B cell (primary cell): ENCODE data around the gene LAP3. TPM values are rescaled to one million over a fixed set of nuclear protein-coding genes. Genes with fewer than 3 reads are reported as not detected.

ENCODE experiments used
- ATAC-seq: fragments of 200-7000 bp; cut with Tn5 transposase; one replicate; pipeline ENCODE4 v1.10.0; 2021; ENCODE audit warnings: low read depth, mild to moderate bottlenecking, moderate number of reproducible peaks, moderate library complexity
- CTCF ChIA-PET: fragments of 350-600 bp; sonication (Branson Sonifier 250); formaldehyde crosslinking; loops from one replicate; lab custom pipeline; 2021; ENCODE audit warnings: antibody characterized with exemption, inconsistent platforms; lab: Charles Lee
- POLR2A ChIA-PET: fragments of 350-600 bp; sonication (Branson Sonifier 250); formaldehyde crosslinking; loops from one replicate; lab custom pipeline; 2021; ENCODE audit warnings: antibody characterized with exemption; lab: Charles Lee
- DNase-seq: peaks from one replicate; pipeline ENCODE4 v3.0.0; 2013
- H2AFZ ChIP-seq: 2 replicates; pipeline ENCODE4 v1.6.1; 2012; ENCODE audit warnings: mild to moderate bottlenecking, low read depth, low read length; ENCODE audit not compliant: insufficient read depth, poor library complexity, severe bottlenecking
- H3K27ac ChIP-seq, 2 donors: 1 replicate in 1 of 2; 2 replicates in 1 of 2; pipeline ENCODE4 v1.5.1; 2012 to 2013; ENCODE audit warnings: low read length in 2 of 2, mild to moderate bottlenecking in 2 of 2, moderate library complexity in 1 of 2
- H3K27me3 ChIP-seq, 4 experiments: fragments of 200-600 bp in 1 of 4; sonication (generic) in 1 of 4; replicated peaks in 1 of 4; 1 replicate in 2 of 4; 2 replicates in 2 of 4; pipeline versions ENCODE4 v1.6.1 to v1.7.0; 2013 to 2016; ENCODE audit warnings: low read length in 3 of 4, mild to moderate bottlenecking in 2 of 4, mixed read lengths in 1 of 4, moderate library complexity in 1 of 4; ENCODE audit not compliant: insufficient read depth in 4 of 4, control insufficient read depth in 3 of 4; ENCODE audit errors: control extremely low read depth in 1 of 4
- H3K36me3 ChIP-seq, 2 experiments: replicated peaks in 1 of 2; 1 replicate in 1 of 2; 2 replicates in 1 of 2; pipeline versions ENCODE4 v1.6.1 to v1.7.1; 2013; ENCODE audit warnings: low read length in 1 of 2; ENCODE audit not compliant: insufficient read depth in 2 of 2, control insufficient read depth in 1 of 2; ENCODE audit errors: control extremely low read depth in 1 of 2, extremely low read depth in 1 of 2
- H3K4me1 ChIP-seq, 2 donors: fragments of 200-600 bp in 1 of 2; sonication (generic) in 1 of 2; 1 replicate in 1 of 2; 2 replicates in 1 of 2; pipeline versions ENCODE4 v1.5.1 to v1.6.1; 2013 to 2017; ENCODE audit warnings: low read length in 2 of 2; ENCODE audit not compliant: control insufficient read depth in 2 of 2, insufficient read depth in 2 of 2
- H3K4me2 ChIP-seq: replicated peaks from 2 replicates; pipeline ENCODE3; 2012; ENCODE audit warnings: mild to moderate bottlenecking, low read depth, low read length; ENCODE audit not compliant: poor library complexity, severe bottlenecking
- H3K4me3 ChIP-seq, 5 experiments: fragments of 200-600 bp in 1 of 5; sonication (generic) in 1 of 5; 1 replicate in 3 of 5; 2 replicates in 2 of 5; pipeline versions ENCODE4 v1.5.1 to v1.7.0; 2011 to 2016; ENCODE audit warnings: low read length in 4 of 5, mild to moderate bottlenecking in 4 of 5, low read depth in 2 of 5, control low read depth in 1 of 5, moderate library complexity in 1 of 5; ENCODE audit not compliant: insufficient read depth in 1 of 5; ENCODE audit errors: control extremely low read depth in 1 of 5, extremely low read depth in 1 of 5
- H3K79me2 ChIP-seq: fragments of 200-600 bp; sonication (generic); one replicate; pipeline ENCODE4 v1.6.0; 2016; ENCODE audit warnings: low read length; ENCODE audit not compliant: control insufficient read depth, insufficient read depth
- H3K9ac ChIP-seq: fragments of 200-600 bp; sonication (generic); 2 replicates; pipeline ENCODE4 v1.6.1; 2017; ENCODE audit warnings: mild to moderate bottlenecking, low read length, moderate library complexity
- H3K9me3 ChIP-seq, 3 donors: one replicate each; pipeline versions ENCODE4 v1.6.1 to v1.7.1; 2013; ENCODE audit warnings: low read length in 2 of 3; ENCODE audit not compliant: control insufficient read depth in 2 of 3, insufficient read depth in 1 of 3; ENCODE audit errors: control extremely low read depth in 1 of 3
- H4K20me1 ChIP-seq: 2 replicates; pipeline ENCODE4 v1.6.0; 2012; ENCODE audit warnings: mild to moderate bottlenecking, low read length; ENCODE audit not compliant: insufficient read depth, control insufficient read depth, poor library complexity, severe bottlenecking
- H3K27ac Mint-ChIP-seq: one replicate; pipeline ENCODE4 v1.8.0; 2021; ENCODE audit warnings: mixed read lengths
- H3K27me3 Mint-ChIP-seq: one replicate; pipeline ENCODE4 v1.8.0; 2021; ENCODE audit warnings: mixed read lengths
- H3K4me1 Mint-ChIP-seq: one replicate; pipeline ENCODE4 v1.8.0; 2021; ENCODE audit warnings: mixed read lengths
- H3K4me3 Mint-ChIP-seq: one replicate; pipeline ENCODE4 v1.8.0; 2021; ENCODE audit warnings: mixed read lengths
- H3K9me3 Mint-ChIP-seq: one replicate; pipeline ENCODE4 v1.8.0; 2022; ENCODE audit warnings: mixed read lengths; ENCODE audit not compliant: insufficient read depth
- CTCF ChIP-seq: fragments of 200-600 bp; IDR thresholded peaks from one replicate; pipeline ENCODE4 v1.8.0; 2022; ENCODE audit warnings: antibody characterized with exemption, mild to moderate bottlenecking
- EZH2 ChIP-seq: IDR thresholded peaks from 2 replicates; pipeline ENCODE4 v1.6.1; 2012; ENCODE audit warnings: borderline replicate concordance, low read depth, mild to moderate bottlenecking, moderate library complexity, low read length; ENCODE audit not compliant: insufficient read depth, poor library complexity, severe bottlenecking
- WGBS: methylation state at CpG from one replicate; pipeline ENCODE4 v1.1.5; 2013; ENCODE audit warnings: missing lambda C conversion rate; ENCODE audit not compliant: insufficient coverage; 5-methylcytosine and 5-hydroxymethylcytosine counted together
- intact Hi-C: fragments of 100-400 bp; cut with micrococcal nuclease; formaldehyde crosslinking; loops from one replicate; pipeline ENCODE4 v1.10.0; 2022
- polyA plus RNA-seq: library from polyadenylated mRNA; depleted of rRNA; stranded (reverse); fragments of >200 nt; gene quantifications from 2 replicates; pipeline ENCODE4 v1.2.3, GENCODE V29; 2012
- total RNA-seq, 2 donors: library from RNA; stranded (reverse); fragments of 120-200 nt in 1 of 2; gene quantifications; 1 replicate in 1 of 2; 2 replicates in 1 of 2; pipeline versions ENCODE4 v1.2.3 to v1.2.4, GENCODE V29; 2013 to 2022

Gene LAP3
- total and polyA plus RNA-seq, 2 donors (not counting 1 experiment from before 2014, with no cell fraction given) = 18.4 to 30.1 TPM

- POLR2A ChIA-PET = no interaction called here
- 90% methylated on average over 1 of the region's 4 CpGs for WGBS
These were observed 17.9 kb upstream of the LAP3 start for GRCh38 chr4:17558941-17559708.

More at GRCh38 chr4:17558941-17559708, 17.9 kb upstream of the LAP3 start:
- Mint-ChIP-seq H3K9me3 (no peaks in the 10 kb centered on the region), H3K4me3 (no peak overlapping the region), H3K27ac (no peak overlapping the region), H3K27me3 (peaks cover 15% of the 10 kb centered on the region), H3K4me1 (no peaks in the 10 kb centered on the region)
- H3K9me3 ChIP-seq = no peaks in the 10 kb centered on the region
- TF ChIP-seq CTCF = no peak
- no peak for TF ChIP-seq EZH2
- H3K4me1 ChIP-seq = no peaks in the 10 kb centered on the region
- no peak overlapping the region for H3K27ac ChIP-seq
- H3K4me2 ChIP-seq = no peak overlapping the region
- no peak overlapping the region for H2AFZ ChIP-seq
- H3K27me3 ChIP-seq = no peaks in the 10 kb centered on the region
- CTCF ChIA-PET = interaction anchor here (0.6 to 2.1 kb wide), 2 partner anchors 10 to 55 kb away, joined by 3 to 7 read pairs; no protein-coding TSS in a partner anchor
- ATAC-seq = no peak
- no peak overlapping the region for H3K9ac ChIP-seq
- DNase-seq = no peak
- no peak overlapping the region for H3K4me3 ChIP-seq
- no peaks in the 10 kb centered on the region for H3K79me2 ChIP-seq
- H3K36me3 ChIP-seq = no peaks in the 10 kb centered on the region
- H4K20me1 ChIP-seq = no peaks in the 10 kb centered on the region
- intact Hi-C loops = no loop called here
